DND-41 (cell line): Measurements from ENCODE around the gene TTYH1.

Experiments used
- CTCF ChIP-seq: IDR thresholded peaks from 2 replicates; pipeline ENCODE4 v1.5.1; 2012; ENCODE audit warnings: borderline replicate concordance, low read length, moderate library complexity, mild to moderate bottlenecking; ENCODE audit not compliant: poor library complexity, severe bottlenecking; ENCODE audit errors: extremely low read depth
- EZH2 ChIP-seq: IDR thresholded peaks from 3 replicates; pipeline ENCODE4 v1.6.1; 2012; ENCODE audit warnings: borderline replicate concordance, low read depth, mild to moderate bottlenecking, moderate library complexity, low read length, inconsistent platforms; ENCODE audit not compliant: severe bottlenecking

GRCh38 chr19:54421169-54421516 is 5.9 kb downstream of the TTYH1 start:
- no peak for TF ChIP-seq CTCF
- no peak for TF ChIP-seq EZH2
